ENCODE results near the gene KCNG3. TPM values are rescaled to one million over a fixed set of nuclear protein-coding genes. Genes with fewer than 3 reads are reported as not detected.

Gene KCNG3
- total and polyA plus RNA-seq, 4 donors, result 0.06 to 2.8 (median 0.29) TPM

DNA sequence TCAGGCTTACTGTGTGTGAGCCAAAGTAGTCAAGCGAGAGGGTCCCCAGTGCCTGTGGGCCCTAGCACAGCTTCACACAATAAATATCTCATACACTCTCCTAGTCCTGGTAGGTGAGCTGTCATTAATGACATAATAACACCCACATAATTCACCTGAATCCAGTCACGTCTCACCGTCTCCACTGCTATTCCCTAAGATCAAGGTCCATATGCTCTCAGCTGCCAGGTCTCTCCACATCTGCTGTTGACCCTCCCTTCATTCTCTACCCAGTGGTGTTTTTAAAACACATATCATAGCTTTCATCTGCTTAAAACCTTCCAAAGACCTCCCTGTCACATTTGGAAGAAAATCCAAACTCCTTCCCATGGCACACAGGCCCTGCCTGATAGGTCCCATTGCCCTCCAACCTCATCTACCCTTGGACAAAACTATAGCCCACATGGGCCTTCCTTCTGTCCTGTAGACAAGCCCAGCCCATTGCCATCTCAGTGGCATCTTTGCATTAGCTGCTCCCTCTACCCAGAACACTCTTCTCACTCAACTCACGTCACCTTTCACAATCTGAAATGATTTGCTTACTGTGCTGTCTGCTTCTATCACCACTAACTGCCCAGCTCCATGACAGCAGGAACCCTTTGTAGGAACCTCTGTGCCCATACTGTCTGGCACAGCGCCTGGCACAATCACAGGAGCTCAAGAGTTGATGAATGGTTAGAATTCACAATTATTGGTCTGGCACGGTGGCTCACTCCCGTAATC is 7.5 kb downstream of the KCNG3 start:
- H3K4me1 ChIP-seq (ENCODE audit: control insufficient read depth in 5 of 5, insufficient read depth in 5 of 5, low read length in 5 of 5), result no peaks in the 10 kb centered on the region
- H3K36me3 ChIP-seq (ENCODE audit: control insufficient read depth in 4 of 4, insufficient read depth in 4 of 4, low read length in 4 of 4), result no peaks in the 10 kb centered on the region
- TF ChIP-seq, protein P1, sequence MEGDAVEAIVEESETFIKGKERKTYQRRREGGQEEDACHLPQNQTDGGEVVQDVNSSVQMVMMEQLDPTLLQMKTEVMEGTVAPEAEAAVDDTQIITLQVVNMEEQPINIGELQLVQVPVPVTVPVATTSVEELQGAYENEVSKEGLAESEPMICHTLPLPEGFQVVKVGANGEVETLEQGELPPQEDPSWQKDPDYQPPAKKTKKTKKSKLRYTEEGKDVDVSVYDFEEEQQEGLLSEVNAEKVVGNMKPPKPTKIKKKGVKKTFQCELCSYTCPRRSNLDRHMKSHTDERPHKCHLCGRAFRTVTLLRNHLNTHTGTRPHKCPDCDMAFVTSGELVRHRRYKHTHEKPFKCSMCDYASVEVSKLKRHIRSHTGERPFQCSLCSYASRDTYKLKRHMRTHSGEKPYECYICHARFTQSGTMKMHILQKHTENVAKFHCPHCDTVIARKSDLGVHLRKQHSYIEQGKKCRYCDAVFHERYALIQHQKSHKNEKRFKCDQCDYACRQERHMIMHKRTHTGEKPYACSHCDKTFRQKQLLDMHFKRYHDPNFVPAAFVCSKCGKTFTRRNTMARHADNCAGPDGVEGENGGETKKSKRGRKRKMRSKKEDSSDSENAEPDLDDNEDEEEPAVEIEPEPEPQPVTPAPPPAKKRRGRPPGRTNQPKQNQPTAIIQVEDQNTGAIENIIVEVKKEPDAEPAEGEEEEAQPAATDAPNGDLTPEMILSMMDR (IDR thresholded peaks at IDR 0.05; ENCODE audit: control extremely low read depth, extremely low read depth), result no peak
- H3K9me3 ChIP-seq (ENCODE audit: control insufficient read depth in 4 of 4, insufficient read depth in 3 of 4, low read length in 3 of 4), result no peaks in the 10 kb centered on the region
- H3K9ac ChIP-seq (ENCODE audit: insufficient read depth in 1 of 2, low read length in 2 of 2), result no peak overlapping the region
- ATAC-seq (ENCODE audit: insufficient read depth, low FRiP score) (no peak), DNase-seq (no peak)
- WGBS, 2 donors, result 94% methylated on average over 7 of the region's 7 CpGs
- peaks cover 0 to 13% (median 3%) of the 10 kb centered on the region in 3 donors for H3K27me3 ChIP-seq (ENCODE audit: control insufficient read depth in 3 of 3, insufficient read depth in 3 of 3, low read length in 2 of 3)
- no peak overlapping the region for H3K4me3 ChIP-seq
- no peak overlapping the region for H3K27ac ChIP-seq (ENCODE audit: low read depth in 1 of 2, low read length in 1 of 2)

DNA sequence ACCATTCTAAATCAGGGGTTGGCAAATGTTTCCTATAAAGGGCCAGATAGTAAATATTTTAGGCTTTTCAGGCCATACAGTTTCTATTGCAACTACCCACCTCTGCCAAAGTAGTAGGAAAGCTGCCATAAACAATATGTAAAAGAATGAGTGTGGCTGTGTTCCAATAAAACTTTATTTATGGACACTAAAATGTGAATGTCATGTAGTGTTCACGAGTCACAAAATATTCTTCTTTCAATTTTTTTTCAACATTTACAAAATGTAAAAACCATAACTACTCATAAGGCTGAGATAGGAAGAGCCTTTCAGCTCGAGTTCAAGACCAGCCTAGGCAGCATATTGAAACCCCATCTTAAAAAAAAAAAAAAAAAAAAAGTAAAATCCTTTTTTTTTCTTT is 13.4 kb downstream of the KCNG3 start:
- no peak overlapping the region for H3K9ac ChIP-seq (ENCODE audit: insufficient read depth in 1 of 2, low read length in 2 of 2)
- TF ChIP-seq, protein P1 (IDR thresholded peaks at IDR 0.05; ENCODE audit: control extremely low read depth, extremely low read depth), result no peak
- WGBS, 2 donors, result 83 to 87% methylated on average over 2 of the region's 2 CpGs
- H3K9me3 ChIP-seq (ENCODE audit: control insufficient read depth in 4 of 4, insufficient read depth in 3 of 4, low read length in 3 of 4), result no peaks in the 10 kb centered on the region
- H3K4me1 ChIP-seq (ENCODE audit: control insufficient read depth in 5 of 5, insufficient read depth in 5 of 5, low read length in 5 of 5), result no peaks in the 10 kb centered on the region
- no peak for DNase-seq
- no peaks in the 10 kb centered on the region for H3K27me3 ChIP-seq (ENCODE audit: control insufficient read depth in 3 of 3, insufficient read depth in 3 of 3, low read length in 2 of 3)
- H3K4me3 ChIP-seq, result no peak overlapping the region
- no peak for ATAC-seq (ENCODE audit: insufficient read depth, low FRiP score)
- no peaks in the 10 kb centered on the region for H3K36me3 ChIP-seq (ENCODE audit: control insufficient read depth in 4 of 4, insufficient read depth in 4 of 4, low read length in 4 of 4)
- no peak overlapping the region for H3K27ac ChIP-seq (ENCODE audit: low read depth in 1 of 2, low read length in 1 of 2)

- TF ChIP-seq, protein P1 (IDR thresholded peaks at IDR 0.05; ENCODE audit: control extremely low read depth, extremely low read depth), result no peak
- Histone ChIP-seq H3K27ac (ENCODE audit: low read depth in 1 of 2, low read length in 1 of 2) (no peak overlapping the region), H3K4me3 (no peak overlapping the region), H3K9me3 (ENCODE audit: control insufficient read depth in 4 of 4, insufficient read depth in 3 of 4, low read length in 3 of 4) (no peaks in the 10 kb centered on the region), H3K36me3 (ENCODE audit: control insufficient read depth in 4 of 4, insufficient read depth in 4 of 4, low read length in 4 of 4) (no peaks in the 10 kb centered on the region), H3K27me3 (ENCODE audit: control insufficient read depth in 3 of 3, insufficient read depth in 3 of 3, low read length in 2 of 3) (no peaks in the 10 kb centered on the region), H3K9ac (ENCODE audit: insufficient read depth in 1 of 2, low read length in 2 of 2) (no peak overlapping the region), H3K4me1 (ENCODE audit: control insufficient read depth in 5 of 5, insufficient read depth in 5 of 5, low read length in 5 of 5) (no peaks in the 10 kb centered on the region)
- ATAC-seq (ENCODE audit: insufficient read depth, low FRiP score) (no peak), DNase-seq (no peak)
- WGBS, 2 donors, result 81 to 86% methylated on average over 6 of the region's 6 CpGs
Observed at GRCh38 chr2:42474765-42475454, 18.9 kb downstream of the KCNG3 start.
